Measurements from ENCODE around the gene MLC1.
"Not testable (repeated sequence)": the region's sequence is repeated elsewhere in the genome, so short reads cannot be mapped to it uniquely, and the experiment has no call there.

The MLC1 gene

GRCh38 chr22:50089682-50090411 lies 4.6 kb upstream of the MLC1 start, which contains the start of gene MOV10L1:
Gene MOV10L1 (plus strand): TSS chr22:50090006. CDS start chr22:50090089, 83 bp downstream.
- H3K27me3 Mint-ChIP-seq, result peaks cover 8% of the 10 kb centered on the region
- H3K27ac Mint-ChIP-seq, result no peak within 1 kb of the TSS
- H3K4me1 Mint-ChIP-seq, result peaks cover 5% of the 10 kb centered on the region
- peaks cover 10% of the 10 kb centered on the region for H3K9me3 Mint-ChIP-seq
- peaks cover 6% of the 10 kb centered on the region for H3K36me3 Mint-ChIP-seq
- DNase-seq (ENCODE audit: low spot score in 2 of 2) (no peak), ATAC-seq (ENCODE audit: low read depth) (no peak)
- no peak within 1 kb of the TSS for H3K4me3 Mint-ChIP-seq

GRCh38 chr22:50089231-50089630 lies 4.0 kb upstream of the MLC1 start:
- H3K27me3 Mint-ChIP-seq, result peaks cover 8% of the 10 kb centered on the region
- H3K9me3 Mint-ChIP-seq, result peaks cover 10% of the 10 kb centered on the region
- no peak for ATAC-seq (ENCODE audit: low read depth)
- no peak overlapping the region for H3K4me3 Mint-ChIP-seq
- H3K36me3 Mint-ChIP-seq, result peaks cover 6% of the 10 kb centered on the region
- no peak for DNase-seq (ENCODE audit: low spot score in 2 of 2)
- H3K4me1 Mint-ChIP-seq, result peaks cover 5% of the 10 kb centered on the region
- no peak overlapping the region for H3K27ac Mint-ChIP-seq

- H3K4me1 Mint-ChIP-seq, result peaks cover 5% of the 10 kb centered on the region
- ATAC-seq (ENCODE audit: low read depth), result no peak
- no peak overlapping the region for H3K4me3 Mint-ChIP-seq
- no peak for DNase-seq (ENCODE audit: low spot score in 2 of 2)
- no peak overlapping the region for H3K27ac Mint-ChIP-seq
- H3K9me3 Mint-ChIP-seq, result peaks cover 10% of the 10 kb centered on the region
- H3K27me3 Mint-ChIP-seq, result peaks cover 11% of the 10 kb centered on the region
- peaks cover 6% of the 10 kb centered on the region for H3K36me3 Mint-ChIP-seq
Observed at GRCh38 chr22:50088096-50088495, 2.9 kb upstream of the MLC1 start.

GRCh38 chr22:50087646-50088045 lies 2.4 kb upstream of the MLC1 start:
- Mint-ChIP-seq H3K27ac (no peak overlapping the region), H3K4me1 (peaks cover 5% of the 10 kb centered on the region), H3K36me3 (peaks cover 6% of the 10 kb centered on the region), H3K9me3 (peaks cover 10% of the 10 kb centered on the region), H3K27me3 (peaks cover 15% of the 10 kb centered on the region), H3K4me3 (no peak overlapping the region)
- ATAC-seq (ENCODE audit: low read depth), result no peak
- DNase-seq (ENCODE audit: low spot score in 2 of 2), result no peak

GRCh38 chr22:50086975-50087374 lies 1.7 kb upstream of the MLC1 start:
- not testable (repeated sequence) for ATAC-seq (ENCODE audit: low read depth); H3K4me3 Mint-ChIP-seq; H3K9me3 Mint-ChIP-seq; H3K36me3 Mint-ChIP-seq; H3K27ac Mint-ChIP-seq; DNase-seq (ENCODE audit: low spot score in 2 of 2); H3K4me1 Mint-ChIP-seq
- peaks cover 15% of the 10 kb centered on the region for H3K27me3 Mint-ChIP-seq

GRCh38 chr22:50086526-50086925 lies 1.3 kb upstream of the MLC1 start:
- H3K4me3 Mint-ChIP-seq, result no peak overlapping the region
- peaks cover 18% of the 10 kb centered on the region for H3K27me3 Mint-ChIP-seq
- peaks cover 6% of the 10 kb centered on the region for H3K36me3 Mint-ChIP-seq
- H3K4me1 Mint-ChIP-seq, result peaks cover 5% of the 10 kb centered on the region
- H3K9me3 Mint-ChIP-seq, result peaks cover 10% of the 10 kb centered on the region
- H3K27ac Mint-ChIP-seq, result no peak overlapping the region
- ATAC-seq (ENCODE audit: low read depth), result no peak
- no peak for DNase-seq (ENCODE audit: low spot score in 2 of 2)

- Mint-ChIP-seq H3K4me3 (no peak overlapping the region), H3K27ac (no peak overlapping the region), H3K4me1 (peaks cover 9% of the 10 kb centered on the region), H3K27me3 (peaks cover 26% of the 10 kb centered on the region), H3K36me3 (peaks cover 6% of the 10 kb centered on the region), H3K9me3 (peaks cover 10% of the 10 kb centered on the region)
- no peak for ATAC-seq (ENCODE audit: low read depth)
- no peak for DNase-seq (ENCODE audit: low spot score in 2 of 2)
Observed at GRCh38 chr22:50084614-50085021, 608 bp downstream of the MLC1 start.

GRCh38 chr22:50084080-50084477 lies 1.1 kb downstream of the MLC1 start:
- Mint-ChIP-seq H3K27ac (no peak overlapping the region), H3K27me3 (peaks cover 27% of the 10 kb centered on the region), H3K4me3 (no peak overlapping the region), H3K4me1 (peaks cover 9% of the 10 kb centered on the region), H3K36me3 (peaks cover 6% of the 10 kb centered on the region), H3K9me3 (peaks cover 10% of the 10 kb centered on the region)
- ATAC-seq (ENCODE audit: low read depth) (no peak), DNase-seq (ENCODE audit: low spot score in 2 of 2) (no peak)

GRCh38 chr22:50083462-50084079 lies 1.7 kb downstream of the MLC1 start:
- peaks cover 9% of the 10 kb centered on the region for H3K4me1 Mint-ChIP-seq
- DNase-seq (ENCODE audit: low spot score in 2 of 2), result no peak
- H3K27ac Mint-ChIP-seq, result no peak overlapping the region
- H3K9me3 Mint-ChIP-seq, result peaks cover 10% of the 10 kb centered on the region
- H3K36me3 Mint-ChIP-seq, result peaks cover 6% of the 10 kb centered on the region
- no peak overlapping the region for H3K4me3 Mint-ChIP-seq
- ATAC-seq (ENCODE audit: low read depth), result no peak
- peaks cover 27% of the 10 kb centered on the region for H3K27me3 Mint-ChIP-seq

- ATAC-seq (ENCODE audit: low read depth) (no peak), DNase-seq (ENCODE audit: low spot score in 2 of 2) (no peak)
- no peak overlapping the region for H3K27ac Mint-ChIP-seq
- H3K4me3 Mint-ChIP-seq, result no peak overlapping the region
- H3K4me1 Mint-ChIP-seq, result peaks cover 9% of the 10 kb centered on the region
- H3K27me3 Mint-ChIP-seq, result peaks cover 27% of the 10 kb centered on the region
- peaks cover 10% of the 10 kb centered on the region for H3K9me3 Mint-ChIP-seq
- H3K36me3 Mint-ChIP-seq, result peaks cover 6% of the 10 kb centered on the region
Observed at GRCh38 chr22:50082961-50083461, 2.2 kb downstream of the MLC1 start.

- Mint-ChIP-seq H3K9me3 (peaks cover 6% of the 10 kb centered on the region), H3K36me3 (peaks cover 5% of the 10 kb centered on the region), H3K4me1 (peaks cover 9% of the 10 kb centered on the region), H3K27ac (no peak overlapping the region), H3K27me3 (peaks cover 26% of the 10 kb centered on the region), H3K4me3 (no peak overlapping the region)
- ATAC-seq (ENCODE audit: low read depth) (no peak), DNase-seq (ENCODE audit: low spot score in 2 of 2) (no peak)
Observed at GRCh38 chr22:50082197-50082715, 3.0 kb downstream of the MLC1 start.

GRCh38 chr22:50081426-50082196 lies 3.6 kb downstream of the MLC1 start:
- Mint-ChIP-seq H3K4me3 (no peak overlapping the region), H3K9me3 (peaks cover 1% of the 10 kb centered on the region), H3K27me3 (peaks cover 24% of the 10 kb centered on the region), H3K36me3 (peaks cover 1% of the 10 kb centered on the region), H3K4me1 (peaks cover 10% of the 10 kb centered on the region), H3K27ac (no peak overlapping the region)
- ATAC-seq (ENCODE audit: low read depth) (no peak), DNase-seq (ENCODE audit: low spot score in 2 of 2) (no peak)

GRCh38 chr22:50080077-50080465 lies 5.2 kb downstream of the MLC1 start:
- H3K4me1 Mint-ChIP-seq, result peaks cover 10% of the 10 kb centered on the region
- no peaks in the 10 kb centered on the region for H3K36me3 Mint-ChIP-seq
- DNase-seq (ENCODE audit: low spot score in 2 of 2) (no peak), ATAC-seq (ENCODE audit: low read depth) (no peak)
- peaks cover 28% of the 10 kb centered on the region for H3K27me3 Mint-ChIP-seq
- no peak overlapping the region for H3K4me3 Mint-ChIP-seq
- H3K27ac Mint-ChIP-seq, result no peak overlapping the region
- H3K9me3 Mint-ChIP-seq, result no peaks in the 10 kb centered on the region

- Mint-ChIP-seq H3K36me3 (no peaks in the 10 kb centered on the region), H3K4me1 (peaks cover 9% of the 10 kb centered on the region), H3K27ac (no peak overlapping the region), H3K27me3 (peaks cover 30% of the 10 kb centered on the region), H3K9me3 (no peaks in the 10 kb centered on the region), H3K4me3 (no peak overlapping the region)
- DNase-seq (ENCODE audit: low spot score in 2 of 2) (no peak), ATAC-seq (ENCODE audit: low read depth) (no peak)
Observed at GRCh38 chr22:50078761-50079160, 6.5 kb downstream of the MLC1 start.

Data from memory B cell (primary cell).